HUES48 (cell line): ENCODE results near the gene PPP3CA.

Source experiments
- H3K27ac ChIP-seq: one replicate; pipeline ENCODE4 v1.7.0; 2013; ENCODE audit warnings: low read depth, low read length, inconsistent platforms
- H3K27me3 ChIP-seq: 2 replicates; pipeline ENCODE4 v1.6.1; 2013; ENCODE audit warnings: mild to moderate bottlenecking, low read length; ENCODE audit not compliant: control insufficient read depth, insufficient read depth
- H3K36me3 ChIP-seq: 2 replicates; pipeline ENCODE4 v1.6.1; 2013; ENCODE audit warnings: low read length; ENCODE audit not compliant: control insufficient read depth, insufficient read depth
- H3K4me1 ChIP-seq: 2 replicates; pipeline ENCODE4 v1.6.1; 2013; ENCODE audit warnings: mild to moderate bottlenecking, low read length; ENCODE audit not compliant: control insufficient read depth, insufficient read depth
- H3K4me3 ChIP-seq: 2 replicates; pipeline ENCODE4 v1.5.1; 2013; ENCODE audit warnings: mild to moderate bottlenecking, low read depth, low read length
- H3K9ac ChIP-seq: 2 replicates; pipeline ENCODE4 v1.6.1; 2013; ENCODE audit warnings: mild to moderate bottlenecking, low read depth, low read length, moderate library complexity
- H3K9me3 ChIP-seq: 2 replicates; pipeline ENCODE4 v1.6.1; 2013; ENCODE audit warnings: low read length; ENCODE audit not compliant: control insufficient read depth, insufficient read depth

The PPP3CA gene

DNA sequence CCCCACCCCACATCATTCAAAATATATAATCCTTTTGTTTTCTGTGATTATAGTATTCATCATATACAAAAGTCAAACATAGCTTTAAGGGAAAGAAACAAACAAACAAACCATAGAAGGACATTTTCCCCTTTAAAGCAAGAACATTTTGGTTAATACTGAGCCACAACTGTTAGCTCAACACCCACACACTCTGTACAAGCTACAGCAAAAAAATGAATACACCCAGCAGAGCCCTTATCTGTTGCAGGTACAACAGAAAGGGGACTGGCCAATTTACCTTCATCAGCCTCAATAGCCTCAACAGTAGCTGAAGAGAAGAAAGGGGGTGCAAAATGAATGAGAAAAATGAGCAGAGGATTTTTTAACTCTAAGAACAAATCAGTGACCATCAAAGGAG lies 318.4 kb downstream of the PPP3CA start:
- H3K9ac ChIP-seq, result no peak overlapping the region
- no peak overlapping the region for H3K27ac ChIP-seq
- H3K36me3 ChIP-seq, result no peaks in the 10 kb centered on the region

DNA sequence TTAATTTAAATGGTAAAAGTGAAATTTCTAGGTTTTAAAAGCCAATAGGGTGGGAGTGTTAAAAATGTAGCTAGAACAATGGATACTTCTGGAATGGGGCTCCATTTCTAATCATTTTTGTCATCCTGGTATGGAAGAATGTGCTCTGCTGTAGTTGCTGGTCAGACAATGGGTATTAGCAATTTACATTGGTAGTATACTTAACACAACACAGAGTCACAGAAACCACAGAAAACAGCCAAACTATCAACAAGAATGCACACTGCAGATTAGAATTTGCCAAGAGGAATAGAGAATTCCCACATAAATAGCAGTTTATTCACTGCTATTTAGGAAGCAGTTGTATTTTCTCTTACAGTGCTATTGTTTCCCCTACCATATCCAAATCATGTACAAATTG lies 319.6 kb downstream of the PPP3CA start:
- no peaks in the 10 kb centered on the region for H3K9me3 ChIP-seq
- H3K27ac ChIP-seq, result no peak overlapping the region

More for the DNA sequence above, 318.4 kb downstream of the PPP3CA start:
- peaks cover 57% of the 10 kb centered on the region for H3K4me1 ChIP-seq
- no peaks in the 10 kb centered on the region for H3K9me3 ChIP-seq
- H3K4me3 ChIP-seq, result no peak overlapping the region
- H3K27me3 ChIP-seq, result no peaks in the 10 kb centered on the region

DNA sequence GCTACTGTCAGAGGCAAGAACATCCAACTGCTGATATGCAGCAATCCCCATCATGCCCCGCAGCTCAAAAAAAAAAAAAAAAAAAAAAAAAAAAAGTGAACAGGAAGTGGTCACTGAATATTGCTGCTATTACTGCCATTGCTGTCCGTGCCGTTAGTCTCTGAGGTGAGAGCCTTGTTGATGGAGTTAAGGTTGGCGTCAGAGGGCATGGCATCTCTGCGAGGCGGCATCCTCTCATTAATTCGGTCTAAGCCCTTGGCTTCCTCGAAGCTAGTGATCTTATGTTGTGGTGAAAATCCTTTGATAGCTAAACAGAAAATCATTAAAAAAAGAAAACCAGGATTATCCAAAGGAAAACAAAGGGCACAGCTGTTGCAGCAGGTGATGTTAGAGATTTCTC lies 321.6 kb downstream of the PPP3CA start:
- Histone ChIP-seq H3K9me3 (no peaks in the 10 kb centered on the region), H3K4me3 (no peak overlapping the region), H3K27me3 (no peaks in the 10 kb centered on the region), H3K4me1 (peaks cover 44% of the 10 kb centered on the region), H3K27ac (no peak overlapping the region), H3K9ac (no peak overlapping the region), H3K36me3 (no peaks in the 10 kb centered on the region)

More for the DNA sequence above, 319.6 kb downstream of the PPP3CA start:
- Histone ChIP-seq H3K4me3 (no peak overlapping the region), H3K4me1 (peaks cover 45% of the 10 kb centered on the region), H3K27me3 (no peaks in the 10 kb centered on the region), H3K9ac (no peak overlapping the region), H3K36me3 (no peaks in the 10 kb centered on the region)

DNA sequence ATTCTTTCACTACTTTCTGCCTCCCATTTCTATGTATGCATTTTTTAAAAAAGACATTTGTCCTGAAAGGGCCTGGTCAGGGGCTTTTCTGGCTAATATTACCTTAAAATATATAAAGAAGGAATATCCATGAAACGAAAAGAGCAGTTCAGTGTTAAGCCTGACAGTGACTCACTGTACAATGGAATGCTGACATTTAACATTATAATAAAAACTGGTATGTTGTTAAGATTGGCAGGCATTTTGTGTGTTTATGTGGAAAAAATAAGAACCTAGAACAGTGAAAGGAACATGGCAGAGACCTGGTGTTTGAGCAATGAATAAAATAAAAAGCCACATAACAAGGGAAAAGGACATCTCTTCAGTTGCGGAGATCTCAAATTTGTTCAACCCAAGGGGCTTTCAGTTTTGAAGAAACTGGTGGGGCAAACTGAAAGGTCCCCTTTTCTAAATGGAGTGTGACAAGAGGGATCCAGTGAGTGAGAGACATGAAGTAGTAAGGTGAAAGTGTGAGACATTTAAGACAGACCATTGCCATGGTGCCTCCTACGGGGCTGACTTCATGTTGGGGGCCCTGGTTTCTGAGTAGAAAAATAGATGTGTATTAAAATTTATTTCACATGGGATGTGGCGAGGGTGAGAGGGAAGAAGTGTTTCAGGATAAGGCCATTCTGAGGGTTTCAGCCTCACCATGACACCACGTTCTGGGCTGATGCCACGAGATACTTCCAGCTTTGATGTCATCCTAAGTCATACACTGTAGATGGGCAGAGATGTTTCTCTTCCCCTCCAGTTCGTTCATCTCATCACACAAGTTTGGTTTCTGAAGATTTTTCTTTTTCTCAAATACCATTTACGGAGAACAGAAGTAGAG lies 324.9 kb downstream of the PPP3CA start:
- Histone ChIP-seq H3K27me3 (no peaks in the 10 kb centered on the region), H3K4me1 (peaks cover 40% of the 10 kb centered on the region), H3K36me3 (no peaks in the 10 kb centered on the region), H3K4me3 (no peak overlapping the region), H3K9me3 (no peaks in the 10 kb centered on the region), H3K27ac (peak overlapping the region; percentile 89), H3K9ac (no peak overlapping the region)

DNA sequence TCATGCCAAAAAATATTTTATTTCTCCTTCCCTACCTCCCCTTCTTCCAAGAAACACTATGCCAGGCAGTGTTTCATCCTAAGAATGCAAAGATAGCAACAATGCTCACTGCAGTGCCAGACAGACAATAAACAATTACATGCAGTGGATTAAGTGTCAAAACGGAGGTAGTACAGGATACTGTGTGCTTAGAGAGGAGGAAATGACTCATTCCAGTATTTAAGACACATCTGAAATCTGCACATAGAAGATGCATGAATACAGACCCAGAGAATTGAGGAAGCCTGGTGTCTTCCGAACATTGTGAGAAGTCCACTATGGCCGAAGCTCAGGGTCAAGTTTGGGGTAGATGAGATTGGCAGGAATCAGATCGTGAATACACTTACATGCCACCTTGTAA lies 326.4 kb downstream of the PPP3CA start:
- no peaks in the 10 kb centered on the region for H3K27me3 ChIP-seq
- no peaks in the 10 kb centered on the region for H3K9me3 ChIP-seq
- H3K36me3 ChIP-seq, result no peaks in the 10 kb centered on the region
- no peak overlapping the region for H3K9ac ChIP-seq
- H3K4me3 ChIP-seq, result no peak overlapping the region
- peaks cover 36% of the 10 kb centered on the region for H3K4me1 ChIP-seq
- peak overlapping the region; percentile 89 for H3K27ac ChIP-seq

DNA sequence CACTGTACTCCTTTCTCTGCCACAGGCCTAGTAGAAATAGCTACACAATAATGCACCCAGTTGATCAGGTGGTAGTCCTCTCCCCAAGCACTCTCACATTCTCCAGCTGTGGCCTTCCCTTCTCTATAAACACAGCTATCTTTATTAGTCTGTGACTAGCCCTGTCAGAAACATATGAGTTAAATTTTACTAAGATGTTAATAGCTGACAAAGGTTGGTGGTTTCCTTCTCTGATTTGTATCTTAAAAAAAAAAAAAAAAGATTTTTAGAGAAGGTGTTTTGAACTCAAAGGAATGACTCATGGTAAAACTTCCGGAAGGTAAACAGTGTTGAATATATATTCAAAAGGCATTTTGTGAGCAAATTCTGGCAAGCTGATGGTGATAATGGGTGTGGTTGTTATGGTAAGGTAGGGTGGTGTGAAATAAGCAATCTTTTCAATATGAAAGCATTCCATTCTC lies 327.4 kb downstream of the PPP3CA start:
- Histone ChIP-seq H3K4me1 (peaks cover 36% of the 10 kb centered on the region), H3K9me3 (no peaks in the 10 kb centered on the region), H3K9ac (peak overlapping the region; percentile 20), H3K36me3 (no peaks in the 10 kb centered on the region), H3K4me3 (no peak overlapping the region), H3K27ac (peak overlapping the region; percentile 89), H3K27me3 (no peaks in the 10 kb centered on the region)

DNA sequence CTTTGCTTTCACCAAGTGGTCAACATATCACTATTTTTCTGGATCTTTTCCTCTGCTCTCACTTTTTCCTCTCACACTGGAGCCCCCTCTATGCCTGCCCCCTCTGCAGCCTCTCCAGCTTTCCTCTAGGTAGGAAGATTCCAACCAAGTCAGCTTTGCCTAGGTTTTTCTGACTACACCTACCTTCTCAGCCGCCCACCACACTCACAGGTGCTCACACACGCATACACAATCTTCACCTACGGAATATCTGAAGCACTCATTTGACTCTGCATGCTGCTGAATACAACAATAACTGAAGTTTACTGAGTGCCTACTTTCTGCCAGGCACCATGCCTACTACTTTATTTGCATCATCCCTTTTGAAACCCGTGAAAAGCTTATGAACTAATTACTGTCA lies 328.0 kb downstream of the PPP3CA start:
- Histone ChIP-seq H3K4me3 (no peak overlapping the region), H3K9me3 (no peaks in the 10 kb centered on the region), H3K9ac (0 out of 2 replicates have a peak overlapping the region, but pooled peaks have one; percentile 20), H3K36me3 (no peaks in the 10 kb centered on the region), H3K27me3 (no peaks in the 10 kb centered on the region), H3K27ac (peak overlapping the region; percentile 89), H3K4me1 (peaks cover 36% of the 10 kb centered on the region)

DNA sequence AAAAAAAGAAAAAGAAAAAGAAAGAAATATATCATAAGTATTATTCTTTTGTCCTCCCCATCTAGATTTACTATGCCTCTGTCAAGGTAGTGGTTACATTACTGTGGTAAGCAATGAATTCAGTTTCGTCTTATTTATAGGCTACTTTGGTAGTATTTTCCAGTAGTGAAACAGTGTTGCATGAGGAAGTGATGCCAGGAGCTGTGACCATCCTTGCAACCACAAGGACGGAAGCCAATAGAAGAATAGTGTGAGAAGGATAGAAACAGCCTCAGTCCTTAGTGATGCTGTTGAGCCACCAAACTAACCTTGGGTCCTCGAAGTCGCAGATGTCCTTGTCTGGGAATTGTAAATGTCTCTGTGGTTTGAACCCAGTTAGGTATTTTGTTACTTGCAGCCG lies 328.5 kb downstream of the PPP3CA start:
- Histone ChIP-seq H3K9me3 (no peaks in the 10 kb centered on the region), H3K9ac (no peak overlapping the region), H3K27me3 (no peaks in the 10 kb centered on the region), H3K36me3 (no peaks in the 10 kb centered on the region), H3K4me3 (no peak overlapping the region), H3K4me1 (peaks cover 36% of the 10 kb centered on the region), H3K27ac (peak overlapping the region; percentile 89)

DNA sequence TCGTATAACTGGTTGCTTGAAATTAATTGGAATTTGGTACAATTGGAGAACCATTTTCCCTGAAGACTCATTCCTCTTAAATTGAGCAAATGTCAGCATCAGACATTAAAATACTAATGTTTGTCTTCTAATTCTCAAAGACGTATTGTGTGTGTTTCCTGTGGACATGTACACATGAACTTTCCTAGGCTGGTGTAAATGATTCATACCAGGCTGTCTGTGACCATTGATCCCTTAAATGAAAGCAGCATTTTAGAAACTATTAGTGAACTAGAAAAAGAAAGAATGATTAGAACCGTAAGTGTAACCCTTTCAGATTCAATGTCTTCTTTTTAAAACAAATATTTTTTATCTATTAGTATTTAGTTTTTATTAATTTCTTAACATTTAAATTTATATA lies 332.9 kb downstream of the PPP3CA start:
- Histone ChIP-seq H3K4me1 (peaks cover 4% of the 10 kb centered on the region), H3K27me3 (no peaks in the 10 kb centered on the region), H3K4me3 (no peak overlapping the region), H3K9me3 (no peaks in the 10 kb centered on the region), H3K27ac (no peak overlapping the region), H3K9ac (no peak overlapping the region), H3K36me3 (no peaks in the 10 kb centered on the region)

DNA sequence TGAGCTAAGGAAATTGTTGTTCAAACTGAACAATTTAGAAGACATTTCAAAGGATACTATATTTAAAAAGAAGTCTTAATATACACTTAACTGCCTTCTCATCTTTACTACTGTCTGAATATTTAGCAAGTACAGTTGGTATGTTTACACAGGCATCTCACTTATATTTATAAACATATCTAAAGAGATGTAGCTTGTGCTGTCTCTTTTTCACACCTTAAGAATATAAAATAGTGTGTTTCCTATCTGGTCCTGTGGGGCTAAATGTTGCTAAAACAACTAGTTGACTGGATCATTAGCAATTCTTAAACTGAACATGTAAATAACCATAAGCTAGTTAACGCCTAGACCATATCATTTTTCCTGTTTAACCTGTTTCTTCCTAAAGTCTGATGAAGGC lies 336.3 kb downstream of the PPP3CA start:
- H3K9ac ChIP-seq, result no peak overlapping the region
- no peaks in the 10 kb centered on the region for H3K36me3 ChIP-seq
- H3K27me3 ChIP-seq, result no peaks in the 10 kb centered on the region
- H3K27ac ChIP-seq, result no peak overlapping the region
- no peaks in the 10 kb centered on the region for H3K9me3 ChIP-seq
- H3K4me1 ChIP-seq, result no peaks in the 10 kb centered on the region
- no peak overlapping the region for H3K4me3 ChIP-seq

DNA sequence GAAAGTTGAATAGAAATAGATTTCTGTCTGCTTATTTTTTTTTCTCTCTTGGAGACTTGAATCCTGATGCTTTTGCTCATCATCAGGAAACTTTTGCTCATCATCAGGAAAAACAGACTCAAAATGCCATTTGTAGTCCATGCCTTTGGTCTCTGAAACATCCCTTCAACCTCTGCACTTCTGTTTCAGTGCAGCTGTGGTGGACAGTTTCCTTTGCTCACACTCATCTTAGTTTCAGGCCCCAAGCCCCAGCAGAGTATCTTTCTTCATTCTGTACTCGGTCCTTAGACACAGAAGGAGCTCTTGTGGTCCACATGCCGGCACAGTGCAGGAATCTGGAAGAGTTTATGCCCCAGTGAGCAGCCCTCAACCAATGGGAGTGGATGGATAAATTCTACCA lies 337.9 kb downstream of the PPP3CA start:
- H3K4me3 ChIP-seq, result no peak overlapping the region

More for the DNA sequence above, 337.9 kb downstream of the PPP3CA start:
- no peaks in the 10 kb centered on the region for H3K27me3 ChIP-seq
- no peaks in the 10 kb centered on the region for H3K4me1 ChIP-seq
- no peaks in the 10 kb centered on the region for H3K9me3 ChIP-seq
- no peak overlapping the region for H3K27ac ChIP-seq
- no peaks in the 10 kb centered on the region for H3K36me3 ChIP-seq
- H3K9ac ChIP-seq, result no peak overlapping the region; the same call in 1 of the 2 replicates
